ENCODE results near the gene MAP3K19. TPM values are rescaled to one million over a fixed set of nuclear protein-coding genes. Genes with fewer than 3 reads are reported as not detected.

MAP3K19 gene
- total and polyA plus RNA-seq, 2 of the 8 experiments (the other 6 are each of a cell fraction or from before 2014, with no cell fraction given) = not detected

- Histone ChIP-seq H2AK5ac (ENCODE audit: low read depth, low read length) (no peak overlapping the region), H3K4me2 (ENCODE audit: insufficient read depth in 1 of 2, low read depth in 2 of 2, low read length in 2 of 2) (no peak overlapping the region), H2BK5ac (ENCODE audit: low read depth, low read length) (no peak overlapping the region), H3K27me3 (replicated peaks in 1 of 4; ENCODE audit: control insufficient read depth in 3 of 4, extremely low read depth in 1 of 4, insufficient read depth in 3 of 4, low read length in 3 of 4) (no peaks in the 10 kb centered on the region; a peak in 1 of 7 replicates), H3K9me3 (ENCODE audit: insufficient read depth in 2 of 2, low read depth in 1 of 2, low read length in 1 of 2) (no peaks in the 10 kb centered on the region), H3K23ac (ENCODE audit: insufficient read length) (no peak overlapping the region), H2BK120ac (replicated peaks; ENCODE audit: low read depth, low read length) (no peak overlapping the region), H2BK15ac (ENCODE audit: low read length) (no peak overlapping the region), H3K4me3 (ENCODE audit: extremely low read depth in 1 of 4, insufficient read depth in 2 of 4, low read depth in 3 of 4, low read length in 4 of 4) (no peak overlapping the region), H3K23me2 (ENCODE audit: low read depth, low read length) (peaks cover 4% of the 10 kb centered on the region), H3K18ac (ENCODE audit: extremely low read depth, low read length) (no peak overlapping the region), H3K56ac (replicated peaks; ENCODE audit: insufficient read length, low read depth, low read length) (no peak overlapping the region), H4K20me1 (replicated peaks in 1 of 2; ENCODE audit: control insufficient read depth in 1 of 2, insufficient read depth in 2 of 2, low read length in 2 of 2) (peaks cover 0 to under 1% of the 10 kb centered on the region in 2 experiments), H2BK12ac (ENCODE audit: low read depth, low read length) (no peak overlapping the region), H3K79me1 (ENCODE audit: low read depth, low read length) (no peaks in the 10 kb centered on the region; the same call in 1 of the 2 replicates), H3K14ac (ENCODE audit: insufficient read length) (no peak overlapping the region), H4K8ac (ENCODE audit: extremely low read depth, insufficient read depth, low read length) (no peak overlapping the region), H4K91ac (replicated peaks; ENCODE audit: insufficient read length, low read length) (no peak overlapping the region), H3K79me2 (ENCODE audit: control insufficient read depth in 1 of 2, insufficient read depth in 2 of 2, low read length in 2 of 2) (peaks cover under 1 to 10% of the 10 kb centered on the region in 2 experiments; a peak in 3 of 4 replicates), H2BK20ac (ENCODE audit: low read length) (no peak overlapping the region), H3K36me3 (ENCODE audit: control insufficient read depth in 2 of 4, insufficient read depth in 4 of 4, low read length in 3 of 4) (no peaks in the 10 kb centered on the region), H3K9ac (replicated peaks in 1 of 4; ENCODE audit: extremely low read depth in 1 of 4, low read depth in 3 of 4, low read length in 3 of 4) (no peak overlapping the region), H4K5ac (ENCODE audit: insufficient read length, low read depth, low read length) (no peak overlapping the region), H2AFZ (ENCODE audit: low read length) (peak overlapping the region; percentile 50; the same call in 1 of the 2 replicates), H3K27ac (ENCODE audit: low read depth, low read length) (no peak overlapping the region), H3K4me1 (replicated peaks in 1 of 4; ENCODE audit: control insufficient read depth in 3 of 4, insufficient read depth in 4 of 4, low read length in 3 of 4) (peaks cover 0 to 3% (median under 1%) of the 10 kb centered on the region in 4 experiments; a peak in 2 of 7 replicates), H3K4ac (replicated peaks; ENCODE audit: insufficient read length, low read depth, low read length) (no peak overlapping the region)
- POLR2A ChIA-PET (ENCODE audit: partially characterized antibody) = no interaction called here
- DNase-seq (ENCODE audit: low read depth in 1 of 2, low spot score in 2 of 2) = no peak
- WGBS, 2 experiments (ENCODE audit: extremely low coverage in 1 of 2, insufficient coverage in 1 of 2, insufficient read length in 1 of 2, insufficient replicate concordance in 2 of 2, low coverage in 1 of 2, low lambda C conversion rate in 2 of 2, missing lambda C conversion rate in 1 of 2) = 88% methylated on average over 6 of the region's 6 CpGs; no CpG with 5 or more reads in 1 of the 2 experiments
- no peak for FAIRE-seq
- CTCF ChIA-PET (ENCODE audit: partially characterized antibody) = interaction anchor here (0.6 to 1.4 kb wide), 4 partner anchors 38 to 530 kb away, joined by 3 to 6 read pairs (median 3); no protein-coding TSS in a partner anchor
- no peak for TF ChIP-seq BACH1 (IDR thresholded peaks at IDR 0.05; ENCODE audit: low read length)
- TF ChIP-seq JUN (IDR thresholded peaks at IDR 0.05; ENCODE audit: low read depth, low read length) = no peak
- TF ChIP-seq JUND (IDR thresholded peaks at IDR 0.05; ENCODE audit: low read length) = no peak
- no peak for TF ChIP-seq RAD21 (IDR thresholded peaks at IDR 0.05 in 1 of 2, conservative IDR thresholded peaks at IDR 0.05 in 1 of 2; ENCODE audit: low read depth in 2 of 2, low read length in 2 of 2)
- no peak for TF ChIP-seq KDM4A (IDR thresholded peaks at IDR 0.05; ENCODE audit: low read depth, low read length, severe bottlenecking)
- TF ChIP-seq POU5F1 (IDR thresholded peaks at IDR 0.05; ENCODE audit: low read depth, low read length) = no peak
- no peak for TF ChIP-seq RFX5 (IDR thresholded peaks at IDR 0.05; ENCODE audit: borderline replicate concordance, low read depth, low read length)
- TF ChIP-seq CEBPB (IDR thresholded peaks at IDR 0.05; ENCODE audit: low read depth, low read length) = no peak
- no peak for TF ChIP-seq SIRT6 (IDR thresholded peaks at IDR 0.05; ENCODE audit: low read length)
- TF ChIP-seq YY1 (IDR thresholded peaks at IDR 0.05; ENCODE audit: low read depth, low read length) = no peak
- no peak for TF ChIP-seq ATF2 (IDR thresholded peaks at IDR 0.05; ENCODE audit: low read length)
- TF ChIP-seq SUZ12 (IDR thresholded peaks at IDR 0.05; ENCODE audit: low read length) = no peak
Measured at GRCh38 chr2:135048122-135048521, 875 bp upstream of the MAP3K19 start.

Measured in H1 (cell line).